Kidney (tissue), 14 donors: ENCODE results near the gene FOLR2. TPM values are rescaled to one million over a fixed set of nuclear protein-coding genes. Genes with fewer than 3 reads are reported as not detected.

Experiments used
- DNase-seq, 5 donors: peaks; one replicate each; pipeline ENCODE4 v3.0.0-alpha.2; 2013 to 2020
- FAIRE-seq: peaks from 2 replicates; lab custom pipeline; 2012; peaks lifted over from hg19 to GRCh38; lab: Jason Lieb, UNC
- H3K27ac ChIP-seq, 2 donors: one replicate each; pipeline ENCODE4 v1.7.0; 2013; ENCODE audit warnings: low read depth in 2 of 2, low read length in 2 of 2, inconsistent platforms in 1 of 2
- H3K27me3 ChIP-seq: one replicate; pipeline ENCODE4 v1.7.1; 2013; ENCODE audit warnings: low read length, inconsistent platforms; ENCODE audit not compliant: control insufficient read depth, insufficient read depth
- H3K36me3 ChIP-seq, 3 donors: one replicate each; pipeline versions ENCODE4 v1.7.0 to v1.7.1; 2013; ENCODE audit warnings: low read length in 3 of 3, control low read depth in 1 of 3, inconsistent platforms in 1 of 3; ENCODE audit not compliant: insufficient read depth in 3 of 3, control insufficient read depth in 2 of 3
- H3K4me1 ChIP-seq, 3 donors: one replicate each; pipeline versions ENCODE4 v1.7.0 to v1.7.1; 2013; ENCODE audit warnings: low read length in 3 of 3, inconsistent platforms in 1 of 3, low read depth in 1 of 3; ENCODE audit not compliant: control insufficient read depth in 2 of 3, insufficient read depth in 2 of 3
- H3K4me3 ChIP-seq, 3 donors: one replicate each; pipeline versions ENCODE4 v1.7.0 to v1.8.1; 2013; ENCODE audit warnings: low read length in 3 of 3, control low read depth in 1 of 3, inconsistent platforms in 1 of 3
- H3K9ac ChIP-seq, 3 donors: one replicate each; pipeline versions ENCODE4 v1.7.0 to v1.7.1; 2013; ENCODE audit warnings: low read length in 3 of 3, control low read depth in 1 of 3, inconsistent platforms in 1 of 3
- H3K9me3 ChIP-seq, 3 donors: one replicate each; pipeline versions ENCODE4 v1.7.0 to v1.7.1; 2013; ENCODE audit warnings: low read length in 3 of 3, control low read depth in 1 of 3, inconsistent platforms in 1 of 3; ENCODE audit not compliant: control insufficient read depth in 2 of 3, insufficient read depth in 1 of 3
- intact Hi-C: fragments of 100-400 bp; cut with DNase I; formaldehyde crosslinking; loops from one replicate; pipeline ENCODE4 v1.11.1; 2022
- polyA plus RNA-seq: library from polyadenylated mRNA; stranded (reverse); fragments of 350-450 nt; fragmentation: Illumina TruSeq; extraction: RNeasy Lipid Tissue Mini Kit (QIAGEN cat#74804); gene quantifications from one replicate; pipeline ENCODE4 v1.2.3, GENCODE V29; 2014; ENCODE audit warnings: low read depth, low replicate concordance; ENCODE audit not compliant: insufficient read depth
- total RNA-seq: library from RNA; stranded (reverse); fragmentation: NEBNext Ultra II Directional; extraction: Animal tissue kit (Norgen Biotek cat#: 25700); gene quantifications from one replicate; pipeline ENCODE4 v1.2.1, GENCODE V29; 2021
- TF ChIP-seq, protein P1 (sequence below): IDR thresholded peaks from 3 replicates; pipeline ENCODE4 v1.5.1; 2012; ENCODE audit warnings: mild to moderate bottlenecking, moderate library complexity, borderline replicate concordance; ENCODE audit not compliant: insufficient read depth; ENCODE audit errors: extremely low read depth
- donor health status: control.
- donor health status: control.
- donor health status: control.
- donor health status: control.
- donor health status: control.
- donor health status: DM: yes; HTN: yes; CAD: no.
- donor health status: Normal renal cell carcinoma (clear cell type).

FOLR2 gene
- total and polyA plus RNA-seq, 2 donors from 2014 or later: 16.8 to 31.9 TPM

- TF ChIP-seq, protein P1, sequence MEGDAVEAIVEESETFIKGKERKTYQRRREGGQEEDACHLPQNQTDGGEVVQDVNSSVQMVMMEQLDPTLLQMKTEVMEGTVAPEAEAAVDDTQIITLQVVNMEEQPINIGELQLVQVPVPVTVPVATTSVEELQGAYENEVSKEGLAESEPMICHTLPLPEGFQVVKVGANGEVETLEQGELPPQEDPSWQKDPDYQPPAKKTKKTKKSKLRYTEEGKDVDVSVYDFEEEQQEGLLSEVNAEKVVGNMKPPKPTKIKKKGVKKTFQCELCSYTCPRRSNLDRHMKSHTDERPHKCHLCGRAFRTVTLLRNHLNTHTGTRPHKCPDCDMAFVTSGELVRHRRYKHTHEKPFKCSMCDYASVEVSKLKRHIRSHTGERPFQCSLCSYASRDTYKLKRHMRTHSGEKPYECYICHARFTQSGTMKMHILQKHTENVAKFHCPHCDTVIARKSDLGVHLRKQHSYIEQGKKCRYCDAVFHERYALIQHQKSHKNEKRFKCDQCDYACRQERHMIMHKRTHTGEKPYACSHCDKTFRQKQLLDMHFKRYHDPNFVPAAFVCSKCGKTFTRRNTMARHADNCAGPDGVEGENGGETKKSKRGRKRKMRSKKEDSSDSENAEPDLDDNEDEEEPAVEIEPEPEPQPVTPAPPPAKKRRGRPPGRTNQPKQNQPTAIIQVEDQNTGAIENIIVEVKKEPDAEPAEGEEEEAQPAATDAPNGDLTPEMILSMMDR: no peak
- H3K9me3 ChIP-seq: no peaks in the 10 kb centered on the region
- FAIRE-seq: no peak
- no peak overlapping the region for H3K27ac ChIP-seq
- H3K4me3 ChIP-seq: no peak overlapping the region
- peaks cover 48% of the 10 kb centered on the region for H3K27me3 ChIP-seq
- H3K9ac ChIP-seq: no peak overlapping the region
- peaks cover 0 to 4% (median 0%) of the 10 kb centered on the region in 3 donors for H3K4me1 ChIP-seq
- intact Hi-C loops: no loop called here
- no peaks in the 10 kb centered on the region for H3K36me3 ChIP-seq
- DNase-seq: peak in 2 of 5 donors; percentile 38 to 50
These were observed 28.0 kb downstream of the FOLR2 start for GRCh38 chr11:72244361-72245262.

GRCh38 chr11:72245263-72245816, 28.7 kb downstream of the FOLR2 start:
- intact Hi-C loops: no loop called here
- Histone ChIP-seq H3K27me3 (peaks cover 46% of the 10 kb centered on the region), H3K36me3 (no peaks in the 10 kb centered on the region), H3K4me3 (no peak overlapping the region), H3K4me1 (peaks cover 0 to 4% (median 0%) of the 10 kb centered on the region in 3 donors), H3K27ac (no peak overlapping the region), H3K9me3 (no peaks in the 10 kb centered on the region), H3K9ac (no peak overlapping the region)
- FAIRE-seq (no peak), DNase-seq (no peak)
- TF ChIP-seq, protein P1: no peak

DNA sequence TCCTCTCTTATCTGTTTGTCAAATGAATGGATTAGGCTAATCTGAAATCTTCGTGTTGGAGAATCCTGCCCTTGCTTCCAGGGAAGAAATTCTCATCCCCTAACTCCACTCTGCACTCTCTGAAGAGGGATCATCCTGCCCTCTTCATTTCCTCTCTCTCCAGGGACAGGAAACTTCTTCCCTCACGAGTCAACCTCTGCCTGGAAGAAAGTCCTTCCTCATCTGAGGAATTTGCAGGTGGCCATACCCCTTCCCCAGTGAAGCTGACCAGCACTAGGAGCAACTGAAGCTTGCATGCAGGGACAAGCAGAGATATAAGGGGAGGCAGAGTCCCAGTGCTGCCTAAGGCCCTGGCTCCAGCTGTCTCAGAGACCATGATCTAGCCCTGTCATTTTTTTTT, 31.0 kb downstream of the FOLR2 start:
- no peaks in the 10 kb centered on the region for H3K4me1 ChIP-seq
- FAIRE-seq (no peak), DNase-seq (no peak)
- H3K36me3 ChIP-seq: no peaks in the 10 kb centered on the region
- H3K4me3 ChIP-seq: no peak overlapping the region
- no peak overlapping the region for H3K27ac ChIP-seq
- no peaks in the 10 kb centered on the region for H3K9me3 ChIP-seq
- no peak overlapping the region for H3K9ac ChIP-seq
- peaks cover 35% of the 10 kb centered on the region for H3K27me3 ChIP-seq
- intact Hi-C loops: no loop called here
- TF ChIP-seq, protein P1: no peak
